HG03457 (cell line): ENCODE measurements around the gene SEMA4G.
"Not testable (repeated sequence)": the region's sequence is repeated elsewhere in the genome, so short reads cannot be mapped to it uniquely, and the experiment has no call there.

ENCODE experiments used
- ATAC-seq: cut with Tn5 transposase; IDR thresholded peaks from one replicate; pipeline ENCODE4 v1.9.1; 2021; ENCODE audit warnings: moderate number of reproducible peaks; ENCODE audit not compliant: unreplicated experiment

Gene SEMA4G

GRCh38 chr10:100970076-100970913 lies 991 bp downstream of the SEMA4G start:
- no peak for ATAC-seq

DNA sequence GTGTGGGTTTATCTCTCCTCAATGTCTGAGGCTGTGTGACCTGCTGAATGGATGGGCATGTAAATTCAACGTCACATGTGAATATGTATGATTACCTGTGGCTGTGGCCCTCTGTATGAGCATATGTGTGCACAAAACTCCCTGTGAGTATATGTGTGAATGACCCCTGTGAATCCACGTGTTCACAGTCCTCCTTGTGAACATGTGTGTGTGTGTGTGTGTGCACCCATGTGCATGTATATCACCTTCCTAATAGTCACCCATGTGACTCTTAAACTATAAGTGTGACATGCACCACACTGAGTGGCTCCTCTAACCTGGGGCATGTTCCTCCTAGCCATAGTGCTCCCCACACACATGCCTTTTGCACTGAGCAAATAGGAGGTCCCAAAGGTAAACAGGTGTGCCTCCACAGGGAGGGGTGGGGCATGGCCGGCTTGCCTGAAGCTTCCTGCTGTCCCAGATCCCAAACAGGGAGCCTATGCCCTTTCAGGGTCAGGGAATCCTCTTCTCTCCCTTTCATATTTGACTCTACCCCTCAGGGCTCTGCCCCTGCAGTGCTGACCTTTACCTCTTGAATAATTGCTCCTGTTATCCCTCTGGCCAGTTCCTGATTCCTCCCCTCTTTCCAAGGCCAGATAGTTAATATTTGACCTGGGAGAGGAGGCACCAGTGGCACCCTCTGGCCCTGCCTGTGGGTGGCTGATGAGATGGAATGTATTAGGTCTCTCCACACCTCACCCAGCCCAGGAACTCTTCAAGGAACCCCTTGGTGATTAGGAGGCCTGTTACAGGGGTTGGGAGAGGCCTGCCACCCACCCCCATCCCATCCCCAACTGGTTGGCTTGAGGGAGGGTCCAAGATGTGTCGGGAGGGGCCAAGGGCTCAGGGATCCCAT lies 1.9 kb downstream of the SEMA4G start:
- no peak for ATAC-seq

DNA sequence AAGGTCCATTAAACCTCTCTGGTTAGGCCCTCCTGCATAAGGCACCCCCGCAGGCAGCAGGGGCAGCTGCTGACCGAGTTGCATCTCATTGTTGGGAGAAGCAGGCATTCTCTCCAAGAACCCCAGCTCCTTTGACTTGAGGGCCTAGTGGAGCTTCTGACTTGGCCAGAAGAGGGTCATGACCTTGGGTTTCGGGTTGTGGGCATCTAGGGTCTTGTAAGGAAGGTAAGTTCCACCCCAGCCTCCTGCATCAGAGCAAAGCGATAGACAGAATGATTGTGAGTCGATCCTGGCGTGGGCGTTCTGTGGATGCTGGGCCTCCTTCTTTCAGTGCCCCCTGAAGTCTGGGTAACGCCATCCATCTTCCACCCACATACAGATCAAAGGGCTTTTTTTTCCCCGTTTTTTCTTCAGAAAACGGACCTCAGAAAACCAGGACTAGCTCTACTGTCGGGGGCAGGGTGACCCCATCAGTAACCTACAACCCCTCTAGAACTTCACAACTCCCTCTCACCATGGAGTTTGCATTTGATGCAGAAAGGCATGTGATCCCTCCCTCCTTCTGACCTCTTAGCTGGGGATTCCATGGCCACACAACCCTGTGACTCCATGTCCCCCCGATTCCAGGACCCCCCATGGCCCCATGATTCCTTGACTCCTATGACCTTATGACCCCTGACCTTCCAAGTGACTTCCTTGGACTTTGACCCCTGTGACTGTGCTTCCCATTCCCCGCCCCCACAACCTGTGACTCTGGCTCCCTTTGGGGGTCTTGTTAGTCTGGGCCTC lies 3.0 kb downstream of the SEMA4G start:
- ATAC-seq: no peak

DNA sequence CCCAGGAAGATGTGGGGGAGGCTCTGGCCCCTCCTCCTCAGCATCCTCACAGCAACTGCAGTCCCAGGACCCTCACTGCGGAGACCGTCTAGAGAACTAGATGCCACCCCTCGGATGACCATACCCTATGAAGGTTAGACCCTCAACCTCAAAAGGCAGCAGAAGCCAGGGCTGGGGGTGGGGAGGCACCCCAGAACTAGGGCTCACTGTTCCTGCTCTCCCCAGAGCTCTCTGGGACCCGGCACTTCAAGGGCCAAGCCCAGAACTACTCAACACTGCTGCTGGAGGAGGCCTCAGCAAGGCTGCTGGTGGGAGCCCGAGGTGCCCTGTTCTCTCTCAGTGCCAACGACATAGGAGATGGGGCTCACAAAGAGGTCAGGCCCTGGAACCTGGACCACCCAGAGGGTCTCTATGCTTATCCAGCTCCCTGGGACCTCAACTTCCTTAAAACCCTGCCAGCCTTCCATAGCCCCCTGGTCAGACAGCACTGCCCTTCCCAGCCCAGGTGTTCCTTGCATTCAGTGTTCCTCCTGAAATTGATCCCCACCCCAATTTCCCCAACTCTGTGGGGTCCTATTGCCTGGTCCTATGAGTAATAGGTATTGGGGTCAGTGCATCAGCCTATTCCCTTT lies 3.7 kb downstream of the SEMA4G start:
- ATAC-seq: no peak

- ATAC-seq: not testable (repeated sequence)
These were observed 6.1 kb downstream of the SEMA4G start for GRCh38 chr10:100975397-100975796.

DNA sequence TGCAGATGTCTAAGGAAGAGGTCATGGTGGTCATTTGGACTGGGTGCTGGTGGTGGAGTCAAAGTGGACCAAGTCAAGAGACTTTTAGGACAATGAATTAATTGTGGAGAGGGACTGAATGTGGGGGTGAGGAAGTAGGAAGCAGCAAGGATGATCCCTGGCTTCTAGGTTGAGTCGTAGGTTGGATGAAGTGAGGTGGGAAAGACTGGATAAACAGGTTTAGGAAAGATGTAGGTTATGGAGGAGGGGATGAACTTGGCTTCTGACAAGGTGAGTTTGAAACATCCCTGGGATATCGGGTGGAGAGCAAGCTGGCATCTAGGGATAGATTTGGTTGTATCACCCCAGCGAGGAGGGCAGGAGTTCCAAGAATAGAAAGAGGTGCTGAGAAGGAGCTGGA lies 7.6 kb downstream of the SEMA4G start:
- ATAC-seq: no peak

DNA sequence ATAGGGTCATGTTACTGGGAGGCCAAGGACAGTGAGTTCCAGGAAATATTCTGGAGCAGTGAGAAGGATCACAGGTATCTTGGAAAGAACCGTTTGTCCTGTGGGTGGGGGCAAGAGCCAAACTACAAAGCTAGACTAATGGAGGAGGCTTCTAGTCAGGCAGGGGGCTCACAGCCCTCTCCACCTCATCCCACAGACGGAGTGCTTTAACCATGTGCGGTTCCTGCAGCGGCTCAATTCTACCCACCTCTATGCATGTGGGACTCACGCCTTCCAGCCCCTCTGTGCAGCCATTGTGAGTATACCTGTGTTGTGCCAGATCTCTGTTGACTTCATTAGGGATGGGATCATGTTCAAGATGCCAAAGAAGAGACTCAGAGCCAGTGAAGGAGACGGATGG lies 8.1 kb downstream of the SEMA4G start:
- no peak for ATAC-seq

DNA sequence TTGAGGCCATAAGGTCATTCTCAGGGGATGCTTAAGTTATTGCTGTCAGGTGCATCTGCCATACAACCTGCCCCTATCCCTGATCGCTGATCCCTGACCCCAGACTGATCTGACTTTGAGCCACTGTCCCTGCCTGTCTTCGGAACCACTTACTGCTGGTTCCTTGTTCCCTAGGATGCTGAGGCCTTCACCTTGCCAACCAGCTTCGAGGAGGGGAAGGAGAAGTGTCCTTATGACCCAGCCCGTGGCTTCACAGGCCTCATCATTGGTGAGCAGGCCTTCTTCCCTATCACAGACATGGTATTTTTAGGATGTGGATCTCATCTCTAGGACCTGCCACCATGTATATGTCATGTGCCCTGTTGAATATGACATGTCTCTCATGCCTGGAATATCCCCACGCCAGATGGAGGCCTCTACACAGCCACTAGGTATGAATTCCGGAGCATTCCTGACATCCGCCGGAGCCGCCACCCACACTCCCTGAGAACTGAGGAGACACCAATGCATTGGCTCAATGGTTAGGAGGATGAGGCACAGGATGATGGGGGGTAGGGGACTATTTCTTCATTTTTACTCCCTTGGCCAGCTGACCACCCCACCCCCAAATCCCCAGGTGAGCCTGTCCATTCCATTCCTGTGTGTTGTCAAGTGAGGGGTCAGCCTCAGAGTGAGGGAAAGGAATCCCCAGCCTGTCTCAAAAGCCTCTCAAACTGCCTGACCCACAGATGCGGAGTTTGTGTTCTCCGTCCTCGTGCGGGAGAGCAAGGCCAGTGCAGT lies 9.0 kb downstream of the SEMA4G start:
- no peak for ATAC-seq

- no peak for ATAC-seq
These were observed 9.5 kb downstream of the SEMA4G start for GRCh38 chr10:100978901-100979195.

- no peak for ATAC-seq
These were observed 10.5 kb downstream of the SEMA4G start for GRCh38 chr10:100979791-100980272.

DNA sequence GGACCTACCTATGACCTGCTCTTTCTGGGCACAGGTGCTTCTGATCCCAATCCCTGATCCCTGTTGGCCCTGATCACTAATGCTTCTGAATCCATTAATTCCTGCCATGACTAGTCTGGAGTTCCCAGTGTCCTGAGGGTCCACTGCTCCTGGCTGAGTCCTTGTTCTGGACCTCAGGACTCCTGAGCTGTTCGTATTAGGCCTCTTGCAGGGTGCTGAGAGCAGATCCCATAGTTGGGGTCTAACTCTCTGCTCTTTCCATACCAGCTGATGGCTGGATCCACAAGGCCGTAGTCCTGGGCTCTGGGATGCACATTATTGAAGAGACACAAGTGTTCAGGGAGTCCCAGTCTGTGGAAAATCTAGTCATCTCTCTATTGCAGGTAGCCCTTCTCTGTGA lies 11.0 kb downstream of the SEMA4G start:
- no peak for ATAC-seq

GRCh38 chr10:100980711-100981110 lies 11.4 kb downstream of the SEMA4G start:
- no peak for ATAC-seq

- no peak for ATAC-seq
These were observed 12.0 kb downstream of the SEMA4G start for GRCh38 chr10:100981178-100981772.

DNA sequence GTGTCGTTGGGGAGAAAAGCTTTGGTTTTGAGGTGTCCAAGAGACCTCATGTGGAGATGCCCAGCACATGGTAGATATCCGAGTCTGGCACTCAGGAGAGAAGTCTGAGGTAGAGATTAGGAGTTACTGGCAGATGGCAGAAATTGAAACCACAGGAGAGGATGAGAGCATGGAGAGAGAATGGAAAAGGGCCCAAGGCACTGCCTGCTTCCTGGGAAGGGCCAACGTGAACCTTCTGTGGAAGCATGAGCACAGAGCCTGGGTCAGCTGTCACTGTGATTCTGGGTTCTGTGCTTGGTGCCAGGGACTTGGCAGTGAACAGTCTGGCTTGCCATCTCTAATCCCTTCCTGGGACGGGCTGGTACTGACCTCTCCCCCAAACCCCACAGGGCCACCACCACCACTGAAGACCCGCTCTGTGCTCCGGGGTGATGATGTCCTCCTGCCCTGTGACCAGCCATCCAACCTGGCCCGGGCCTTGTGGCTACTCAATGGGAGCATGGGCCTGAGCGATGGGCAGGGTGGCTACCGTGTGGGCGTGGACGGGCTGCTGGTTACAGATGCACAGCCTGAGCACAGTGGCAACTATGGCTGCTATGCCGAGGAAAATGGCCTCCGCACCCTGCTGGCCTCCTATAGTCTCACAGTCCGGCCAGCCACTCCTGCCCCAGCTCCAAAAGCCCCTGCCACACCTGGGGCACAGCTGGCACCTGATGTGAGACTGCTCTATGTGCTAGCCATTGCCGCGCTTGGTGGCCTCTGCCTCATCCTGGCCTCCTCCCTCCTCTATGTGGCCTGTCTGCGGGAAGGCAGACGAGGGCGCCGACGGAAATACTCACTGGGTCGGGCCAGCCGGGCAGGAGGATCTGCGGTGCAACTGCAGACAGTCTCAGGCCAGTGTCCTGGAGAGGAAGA lies 13.9 kb downstream of the SEMA4G start:
- ATAC-seq: no peak

DNA sequence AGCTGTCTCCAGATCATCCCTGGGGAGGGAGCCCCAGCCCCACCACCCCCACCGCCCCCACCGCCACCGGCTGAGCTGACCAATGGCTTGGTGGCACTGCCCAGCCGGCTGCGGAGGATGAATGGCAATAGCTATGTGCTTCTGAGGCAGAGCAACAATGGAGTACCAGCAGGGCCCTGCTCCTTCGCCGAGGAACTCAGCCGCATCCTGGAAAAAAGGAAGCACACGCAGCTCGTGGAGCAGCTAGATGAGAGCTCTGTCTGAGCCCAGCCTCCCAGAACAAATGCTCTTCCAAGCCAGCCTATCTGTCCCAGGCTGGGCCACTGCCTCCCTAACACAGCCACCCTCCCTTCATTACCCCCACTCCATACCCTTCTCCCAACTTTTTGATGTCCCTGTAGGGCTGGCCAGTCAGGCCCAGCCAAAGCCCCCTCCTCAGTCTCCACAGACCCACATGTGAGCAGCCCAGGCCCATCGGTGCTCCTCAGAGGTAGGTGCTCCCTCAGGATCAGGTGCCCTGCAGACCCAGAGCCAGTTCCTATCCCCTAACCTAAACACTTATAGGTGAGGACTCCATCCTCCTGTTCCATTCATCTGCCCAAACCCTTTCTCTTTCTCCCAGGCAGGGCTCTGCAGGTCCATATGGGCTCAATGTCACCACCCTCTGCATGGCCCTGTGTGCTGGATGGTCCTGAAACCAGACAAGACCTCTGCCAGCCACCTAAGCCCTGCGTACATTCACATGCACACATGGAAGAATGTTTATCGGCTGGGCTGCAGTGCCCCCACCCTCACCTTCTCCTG lies 14.8 kb downstream of the SEMA4G start:
- no peak for ATAC-seq

DNA sequence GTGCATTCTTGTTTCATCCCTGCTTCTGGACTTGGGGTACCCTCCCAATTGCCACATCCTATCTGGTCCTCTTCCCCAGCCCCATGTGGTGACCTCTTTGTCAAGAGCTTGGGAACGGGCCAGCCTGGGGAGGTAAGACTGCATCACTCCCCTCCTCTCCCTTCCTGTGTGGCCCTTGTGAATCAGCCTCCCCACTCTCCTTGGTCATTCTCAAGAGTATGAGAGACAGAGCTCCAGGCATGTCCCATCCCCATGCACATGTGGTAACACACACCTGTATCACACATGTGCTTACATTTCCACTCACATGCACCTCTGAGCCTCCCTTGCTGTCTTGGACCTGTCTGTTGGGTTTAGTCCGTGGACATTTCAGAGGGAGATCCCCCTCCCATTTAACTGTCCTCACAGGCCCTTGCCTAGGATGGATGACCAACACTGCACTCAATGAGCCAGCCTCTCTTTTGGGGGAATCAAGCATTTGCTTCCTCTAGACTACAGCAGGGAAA lies 15.4 kb downstream of the SEMA4G start:
- no peak for ATAC-seq

DNA sequence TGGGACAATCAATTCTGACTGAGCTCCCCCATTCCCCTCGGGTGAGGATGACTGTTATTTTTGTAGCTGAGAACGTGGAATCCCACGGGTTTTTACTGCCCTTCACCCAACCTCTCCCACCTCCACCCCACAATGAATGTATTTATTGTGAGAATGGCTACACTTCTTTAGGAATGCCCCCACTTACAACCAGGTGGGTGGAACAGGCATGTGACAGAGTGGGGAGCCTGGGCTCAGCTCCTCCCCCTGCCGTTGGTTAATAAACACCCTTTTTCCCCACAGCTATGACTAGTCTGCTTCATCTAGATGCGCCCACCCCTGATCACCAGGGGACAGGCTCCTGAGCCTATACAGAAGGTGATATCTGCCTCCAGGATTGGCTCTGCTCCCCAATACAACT lies 16.0 kb downstream of the SEMA4G start:
- no peak for ATAC-seq

- ATAC-seq: no peak
These were observed 17.3 kb downstream of the SEMA4G start for GRCh38 chr10:100986623-100986951.
